ENCODE data around the gene MCUB. TPM values are rescaled to one million over a fixed set of nuclear protein-coding genes. Genes with fewer than 3 reads are reported as not detected.
A peak's percentile ranks its signal among the peaks of the same experiment; 100 is the strongest.
"Not testable (repeated sequence)": the region's sequence is repeated elsewhere in the genome, so short reads cannot be mapped to it uniquely, and the experiment has no call there.

Gene MCUB
- total RNA-seq, 1 donor from 2014 or later, result 105 TPM

DNA sequence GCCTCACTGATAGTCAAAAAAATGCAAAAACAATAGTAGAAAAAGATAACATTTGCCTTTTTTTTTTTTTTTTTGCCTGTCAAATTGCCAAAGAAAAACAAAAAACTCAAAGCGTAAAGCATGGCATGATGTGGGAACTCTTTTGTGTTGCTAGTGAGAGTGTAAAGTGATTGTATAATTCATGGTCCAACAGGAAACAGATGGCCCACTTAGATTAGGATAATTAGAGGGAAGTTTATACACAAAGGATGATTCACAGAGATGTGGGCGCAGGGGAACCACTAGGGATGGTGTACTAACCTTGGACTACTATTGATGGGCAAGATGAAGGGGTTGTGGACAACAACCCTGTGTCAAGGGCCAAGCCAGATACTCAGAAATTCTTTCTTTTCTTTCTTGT lies 16.4 kb downstream of the MCUB start:
- no peak for DNase-seq (ENCODE audit: low read depth)
- no peak overlapping the region for H3K4me3 ChIP-seq (ENCODE audit: low read depth, low read length)
- TF ChIP-seq, protein P1, sequence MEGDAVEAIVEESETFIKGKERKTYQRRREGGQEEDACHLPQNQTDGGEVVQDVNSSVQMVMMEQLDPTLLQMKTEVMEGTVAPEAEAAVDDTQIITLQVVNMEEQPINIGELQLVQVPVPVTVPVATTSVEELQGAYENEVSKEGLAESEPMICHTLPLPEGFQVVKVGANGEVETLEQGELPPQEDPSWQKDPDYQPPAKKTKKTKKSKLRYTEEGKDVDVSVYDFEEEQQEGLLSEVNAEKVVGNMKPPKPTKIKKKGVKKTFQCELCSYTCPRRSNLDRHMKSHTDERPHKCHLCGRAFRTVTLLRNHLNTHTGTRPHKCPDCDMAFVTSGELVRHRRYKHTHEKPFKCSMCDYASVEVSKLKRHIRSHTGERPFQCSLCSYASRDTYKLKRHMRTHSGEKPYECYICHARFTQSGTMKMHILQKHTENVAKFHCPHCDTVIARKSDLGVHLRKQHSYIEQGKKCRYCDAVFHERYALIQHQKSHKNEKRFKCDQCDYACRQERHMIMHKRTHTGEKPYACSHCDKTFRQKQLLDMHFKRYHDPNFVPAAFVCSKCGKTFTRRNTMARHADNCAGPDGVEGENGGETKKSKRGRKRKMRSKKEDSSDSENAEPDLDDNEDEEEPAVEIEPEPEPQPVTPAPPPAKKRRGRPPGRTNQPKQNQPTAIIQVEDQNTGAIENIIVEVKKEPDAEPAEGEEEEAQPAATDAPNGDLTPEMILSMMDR (conservative IDR thresholded peaks at IDR 0.05; ENCODE audit: low read depth, low read length), result no peak

DNA sequence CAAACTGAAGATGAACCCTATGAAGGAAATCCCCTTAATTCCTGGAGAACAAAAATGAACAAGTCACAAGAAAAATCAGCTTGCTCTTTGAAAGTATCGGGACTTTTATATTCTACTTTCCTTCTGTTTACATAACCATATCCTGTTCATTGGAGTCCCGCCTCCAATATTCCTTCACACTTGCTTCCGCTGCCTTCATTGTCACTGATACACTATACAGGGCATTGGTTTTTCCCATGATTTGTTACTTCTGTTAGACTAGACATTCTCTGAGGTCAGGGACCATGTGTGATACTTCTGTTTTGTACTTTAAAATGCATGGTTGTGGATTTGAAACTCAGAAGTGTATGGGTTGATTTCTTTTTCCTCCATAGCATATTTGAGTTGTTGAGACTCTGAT lies 18.8 kb downstream of the MCUB start:
- DNase-seq (ENCODE audit: low read depth), result no peak
- H3K4me3 ChIP-seq (ENCODE audit: low read depth, low read length), result no peak overlapping the region

DNA sequence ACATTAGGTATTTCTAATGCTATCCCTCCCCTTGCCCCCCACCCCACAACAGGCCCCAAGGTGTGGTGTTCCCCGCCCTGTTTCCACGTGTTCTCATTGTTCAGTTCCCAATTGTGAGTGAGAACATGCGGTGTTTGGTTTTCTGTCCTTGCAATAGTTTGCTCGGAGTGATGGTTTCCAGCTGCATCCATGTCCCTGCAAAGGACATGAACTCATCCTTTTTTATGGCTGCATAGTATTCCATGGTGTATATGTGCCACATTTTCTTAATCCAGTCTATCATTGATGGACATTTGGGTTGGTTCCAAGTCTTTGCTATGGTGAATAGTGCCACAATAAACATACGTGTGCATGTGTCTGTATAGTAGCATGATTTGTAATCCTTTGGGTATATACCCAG lies 20.0 kb downstream of the MCUB start:
- DNase-seq (ENCODE audit: low read depth); H3K4me3 ChIP-seq (ENCODE audit: low read depth, low read length): not testable (repeated sequence)

More for the DNA sequence above, 18.8 kb downstream of the MCUB start:
- TF ChIP-seq, protein P1 (conservative IDR thresholded peaks at IDR 0.05; ENCODE audit: low read depth, low read length), result no peak

DNA sequence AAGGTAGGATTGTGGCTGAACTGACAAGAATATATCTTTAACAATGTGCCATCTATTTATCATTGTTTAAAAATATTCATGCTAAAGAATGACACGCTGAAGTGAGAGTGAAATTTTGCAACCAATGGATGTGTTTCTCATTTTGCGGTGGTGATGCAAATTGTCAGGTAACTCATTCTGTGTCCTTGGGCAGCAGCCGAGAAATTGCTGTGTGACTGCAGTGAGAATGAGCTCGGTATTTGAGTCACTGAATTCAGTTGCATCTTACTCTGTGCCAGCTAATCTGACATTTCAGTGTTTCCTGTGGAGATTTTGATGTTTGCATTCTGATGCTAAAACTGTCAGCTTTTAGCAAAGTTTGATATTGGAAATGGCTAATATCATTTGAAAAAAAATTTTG lies 28.1 kb downstream of the MCUB start:
- TF ChIP-seq, protein P1 (conservative IDR thresholded peaks at IDR 0.05; ENCODE audit: low read depth, low read length), result no peak
- H3K4me3 ChIP-seq (ENCODE audit: low read depth, low read length), result no peak overlapping the region
- no peak for DNase-seq (ENCODE audit: low read depth)

DNA sequence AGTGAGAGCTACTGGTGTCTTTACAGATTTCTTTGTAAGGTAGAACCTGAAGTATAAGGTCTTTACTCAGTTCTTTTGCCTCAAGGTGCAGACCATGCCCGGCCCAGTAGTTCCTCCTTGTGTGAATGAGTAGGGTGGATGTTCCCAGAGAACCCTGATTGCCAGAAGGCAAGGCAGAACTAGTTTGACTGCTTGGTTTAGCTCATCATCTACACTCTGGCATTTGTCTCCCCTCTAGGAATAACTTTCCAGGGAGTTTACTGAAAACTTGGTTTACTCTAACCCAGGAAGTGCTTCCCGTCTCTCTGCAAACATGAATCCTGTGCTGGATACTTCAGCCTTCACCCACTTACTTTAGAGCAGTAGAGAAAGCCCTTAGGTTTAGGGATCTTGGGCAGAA lies 29.1 kb downstream of the MCUB start:
- no peak for DNase-seq (ENCODE audit: low read depth)
- no peak overlapping the region for H3K4me3 ChIP-seq (ENCODE audit: low read depth, low read length)
- TF ChIP-seq, protein P1 (conservative IDR thresholded peaks at IDR 0.05; ENCODE audit: low read depth, low read length), result no peak

DNA sequence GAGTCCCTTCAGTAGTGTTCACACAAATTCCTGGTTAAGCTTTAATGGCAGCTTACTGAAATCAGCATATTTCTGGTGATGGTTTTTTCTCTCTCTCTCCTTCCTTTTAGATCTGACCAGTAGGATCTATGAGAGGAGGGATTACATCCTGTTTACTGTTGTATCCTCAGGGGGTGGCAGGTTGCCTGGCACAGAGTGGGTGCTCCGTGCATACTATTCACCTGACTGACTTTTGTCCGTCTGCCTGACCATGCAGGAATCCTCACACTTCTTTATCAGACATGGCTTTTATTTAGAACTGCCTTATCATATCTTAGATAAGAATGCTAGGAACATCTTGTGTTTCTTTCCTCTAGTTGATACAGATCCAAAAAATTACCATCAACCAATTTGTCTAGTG lies 29.6 kb downstream of the MCUB start:
- no peak for DNase-seq (ENCODE audit: low read depth)
- H3K4me3 ChIP-seq (ENCODE audit: low read depth, low read length), result no peak overlapping the region
- TF ChIP-seq, protein P1 (conservative IDR thresholded peaks at IDR 0.05; ENCODE audit: low read depth, low read length), result no peak

DNA sequence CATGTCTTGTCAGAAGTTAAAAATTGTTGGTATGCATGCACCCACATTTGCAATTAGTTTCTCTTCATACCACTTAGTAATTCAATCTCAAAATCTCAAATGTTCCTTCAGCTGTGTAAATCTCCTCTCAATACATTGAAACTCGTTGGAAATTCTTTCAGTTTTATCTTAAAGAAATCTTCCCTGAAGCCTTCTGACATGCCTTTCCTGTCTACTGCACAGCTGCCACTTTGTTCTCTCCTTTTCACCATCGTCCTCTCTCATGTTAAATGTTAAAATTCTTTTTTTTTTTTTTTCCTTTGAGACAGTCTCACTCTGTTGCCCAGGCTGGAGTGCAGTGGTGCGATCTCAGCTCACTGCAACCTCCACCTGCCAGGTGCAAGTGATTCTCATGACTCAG lies 30.9 kb downstream of the MCUB start:
- TF ChIP-seq, protein P1 (conservative IDR thresholded peaks at IDR 0.05; ENCODE audit: low read depth, low read length), result no peak
- no peak for DNase-seq (ENCODE audit: low read depth)
- no peak overlapping the region for H3K4me3 ChIP-seq (ENCODE audit: low read depth, low read length)

DNA sequence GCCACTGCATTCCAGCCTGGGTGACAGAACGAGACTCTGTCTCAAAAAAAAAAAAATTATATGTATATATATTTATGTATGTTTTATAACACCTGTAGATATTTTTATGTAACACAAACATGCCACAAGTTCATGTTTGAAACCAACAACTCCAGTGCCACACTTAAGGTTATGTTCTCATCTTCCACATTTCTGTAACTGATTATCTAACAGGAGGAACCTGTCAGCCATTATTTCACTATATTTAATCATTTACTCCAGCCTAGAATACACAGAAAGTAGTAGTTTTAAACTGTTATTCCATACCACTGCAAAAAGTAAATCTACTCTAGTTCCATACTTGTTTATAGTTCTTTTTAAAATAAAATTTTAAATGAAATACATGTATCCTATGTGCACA lies 32.3 kb downstream of the MCUB start:
- no peak overlapping the region for H3K4me3 ChIP-seq (ENCODE audit: low read depth, low read length)
- peak; percentile 15 for DNase-seq (ENCODE audit: low read depth)
- TF ChIP-seq, protein P1 (conservative IDR thresholded peaks at IDR 0.05; ENCODE audit: low read depth, low read length), result no peak

DNA sequence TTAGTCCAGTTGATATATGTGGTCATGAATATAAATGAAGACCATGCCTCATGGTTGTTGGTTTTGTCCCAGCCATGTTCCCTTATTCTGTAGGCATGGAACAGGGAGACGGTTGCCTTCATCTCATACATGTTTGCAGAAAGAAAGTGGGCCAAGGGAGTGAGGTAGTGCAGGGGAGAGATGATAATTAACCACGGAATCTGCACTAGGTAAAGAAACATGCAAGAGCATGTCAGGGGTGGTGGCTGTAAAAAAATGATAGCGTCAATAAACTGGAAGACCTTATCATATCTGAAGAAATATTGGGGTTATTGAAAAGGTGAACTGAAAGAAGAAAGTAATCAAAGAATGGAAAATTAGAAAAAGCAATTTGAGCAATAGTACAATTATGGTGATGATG lies 35.1 kb downstream of the MCUB start:
- H3K4me3 ChIP-seq (ENCODE audit: low read depth, low read length); DNase-seq (ENCODE audit: low read depth): not testable (repeated sequence)

DNA sequence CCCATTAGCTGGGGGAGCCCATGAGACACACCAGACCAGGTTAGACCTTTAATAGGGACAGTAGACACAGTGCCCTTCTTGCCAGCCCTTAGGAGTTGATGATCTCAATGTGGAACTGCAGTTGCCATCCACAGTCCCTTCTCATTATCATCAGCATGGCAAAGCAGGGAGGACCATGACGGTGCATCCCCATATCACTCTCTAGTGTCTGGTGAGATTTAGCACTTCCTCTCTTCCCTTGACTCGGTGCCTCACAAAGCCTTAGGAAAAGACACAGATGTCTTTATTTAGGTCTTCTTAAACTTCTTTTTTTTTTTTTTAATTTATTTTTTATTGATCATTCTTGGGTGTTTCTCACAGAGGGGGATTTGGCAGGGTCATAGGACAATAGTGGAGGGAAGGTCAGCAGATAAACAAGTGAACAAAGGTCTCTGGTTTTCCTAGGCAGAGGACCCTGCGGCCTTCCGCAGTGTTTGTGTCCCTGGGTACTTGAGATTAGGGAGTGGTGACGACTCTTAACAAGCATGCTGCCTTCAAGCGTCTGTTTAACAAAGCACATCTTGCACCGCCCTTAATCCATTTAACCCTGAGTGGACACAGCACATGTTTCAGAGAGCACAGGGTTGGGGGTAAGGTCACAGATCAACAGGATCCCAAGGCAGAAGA lies 36.5 kb downstream of the MCUB start:
- not testable (repeated sequence) for H3K4me3 ChIP-seq (ENCODE audit: low read depth, low read length); DNase-seq (ENCODE audit: low read depth)

Measured in epithelial cell of proximal tubule (primary cell).